Mesenteric fat pad (tissue), 1 donor: ENCODE data around the gene MICALL2. TPM values are rescaled to one million over a fixed set of nuclear protein-coding genes. Genes with fewer than 3 reads are reported as not detected.

Source experiments
- DNase-seq: peaks from one replicate; pipeline ENCODE4 v3.0.0-alpha.2; 2020; ENCODE audit warnings: low spot score
- total RNA-seq: library from RNA; stranded (reverse); fragmentation: NEBNext Ultra II Directional; extraction: Animal tissue kit (Norgen Biotek cat#: 25700); gene quantifications from one replicate; pipeline ENCODE4 v1.2.1, GENCODE V29; 2021
- donor health status: DM: yes; HTN: yes; CAD: no.

The MICALL2 gene
- total RNA-seq, 1 donor from 2014 or later = 28.2 TPM

DNA sequence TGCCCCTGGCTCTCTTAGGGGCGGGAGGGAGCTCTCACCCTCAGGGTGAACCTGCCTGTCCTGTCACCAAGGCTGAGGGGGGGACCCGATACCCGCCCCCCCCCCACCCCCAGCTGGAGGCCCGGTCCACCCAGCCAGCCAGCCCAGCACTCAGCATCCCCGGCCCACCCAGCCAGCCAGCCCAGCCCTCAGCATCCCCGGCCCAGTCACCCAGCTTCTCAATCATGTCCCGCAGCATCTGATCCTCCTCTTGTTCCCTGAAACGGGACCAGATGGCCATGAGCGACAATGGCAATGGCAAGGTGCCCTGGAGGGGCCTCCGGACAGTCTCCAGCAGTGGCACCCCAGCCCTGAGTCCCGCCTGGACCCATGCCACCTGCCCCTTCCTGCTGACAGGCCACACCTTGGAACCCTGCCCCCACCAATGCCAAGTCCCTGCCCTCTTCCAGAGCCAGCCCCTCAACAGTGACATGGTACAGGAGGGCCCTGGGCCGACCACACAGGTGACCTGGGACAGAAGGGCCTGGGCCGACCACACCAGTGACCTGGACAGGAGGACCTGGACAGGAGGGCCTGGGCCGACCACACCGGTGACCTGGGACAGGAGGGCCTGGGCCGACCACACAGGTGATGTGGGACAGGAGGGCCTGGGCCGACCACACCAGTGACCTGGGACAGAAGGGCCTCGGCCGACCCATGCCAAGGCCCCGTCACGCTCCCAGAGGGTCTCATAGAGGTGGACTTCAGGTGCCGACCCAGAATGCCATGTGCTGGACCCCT, 24.2 kb downstream of the MICALL2 start:
- no peak for DNase-seq

DNA sequence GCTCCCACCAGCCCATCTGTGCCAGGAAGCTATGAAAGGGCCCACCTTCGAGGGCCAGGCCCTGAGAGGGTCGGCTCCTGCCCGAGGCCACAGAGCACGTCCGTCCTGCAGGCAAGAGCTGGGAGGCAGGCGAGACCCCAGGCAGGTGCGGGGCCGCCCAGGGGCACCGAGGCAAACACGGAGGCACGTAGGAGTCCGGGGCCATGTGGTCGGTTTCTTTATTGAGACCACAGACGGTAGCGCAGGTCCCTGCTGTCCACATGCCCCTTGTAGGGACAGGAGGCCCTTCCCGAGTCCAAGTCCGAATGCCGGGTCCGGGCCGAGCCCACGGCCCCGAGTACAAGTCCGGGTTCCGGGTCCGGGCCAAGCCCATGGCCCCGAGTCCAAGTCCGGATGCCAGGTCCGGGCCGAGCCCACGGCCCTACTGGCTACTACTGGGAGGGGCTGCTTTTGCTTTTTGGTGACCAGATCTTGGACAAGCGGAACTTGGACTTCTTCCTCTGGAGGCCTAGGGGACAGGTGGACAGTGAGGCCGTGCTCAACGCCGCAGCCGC, 25.0 kb downstream of the MICALL2 start:
- no peak for DNase-seq

DNA sequence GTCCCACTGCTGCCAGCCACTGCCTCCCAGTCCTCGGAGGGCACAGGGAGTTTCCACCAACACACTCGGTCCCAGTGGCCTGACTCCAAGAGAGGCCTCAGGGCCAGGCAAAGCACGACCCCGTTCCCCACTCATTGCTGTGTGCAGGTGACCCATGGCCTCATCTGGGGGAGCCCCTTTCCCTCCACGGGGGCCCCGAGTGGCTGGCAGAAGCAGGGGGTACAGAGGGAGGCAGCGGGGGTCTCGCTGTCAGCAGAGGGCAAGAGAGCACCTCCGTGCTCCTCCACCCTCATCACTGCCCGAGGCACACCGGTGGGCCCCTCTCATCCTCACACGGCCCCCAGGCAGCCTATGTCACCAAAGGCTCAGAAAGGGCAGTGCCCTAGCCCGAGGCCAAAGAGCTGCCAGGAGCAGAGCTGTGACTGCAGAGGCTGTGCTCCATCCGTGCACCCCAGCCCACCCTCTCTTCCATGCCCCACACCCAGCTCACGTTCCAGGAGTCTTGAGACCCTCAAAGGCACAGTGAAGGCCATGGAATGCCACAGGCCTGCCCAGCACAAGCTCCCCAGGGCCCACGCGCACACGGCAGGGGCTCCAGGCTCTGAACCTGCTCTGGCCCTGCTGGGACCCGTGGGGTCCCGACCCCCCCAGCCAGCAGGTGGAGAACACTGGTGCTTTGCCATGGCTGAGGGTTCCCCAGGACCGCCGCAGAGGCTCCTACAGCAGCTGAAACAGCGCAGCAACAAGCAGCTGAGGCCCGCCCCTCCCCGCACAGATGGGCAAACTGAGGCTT, 25.9 kb downstream of the MICALL2 start:
- DNase-seq = no peak

DNA sequence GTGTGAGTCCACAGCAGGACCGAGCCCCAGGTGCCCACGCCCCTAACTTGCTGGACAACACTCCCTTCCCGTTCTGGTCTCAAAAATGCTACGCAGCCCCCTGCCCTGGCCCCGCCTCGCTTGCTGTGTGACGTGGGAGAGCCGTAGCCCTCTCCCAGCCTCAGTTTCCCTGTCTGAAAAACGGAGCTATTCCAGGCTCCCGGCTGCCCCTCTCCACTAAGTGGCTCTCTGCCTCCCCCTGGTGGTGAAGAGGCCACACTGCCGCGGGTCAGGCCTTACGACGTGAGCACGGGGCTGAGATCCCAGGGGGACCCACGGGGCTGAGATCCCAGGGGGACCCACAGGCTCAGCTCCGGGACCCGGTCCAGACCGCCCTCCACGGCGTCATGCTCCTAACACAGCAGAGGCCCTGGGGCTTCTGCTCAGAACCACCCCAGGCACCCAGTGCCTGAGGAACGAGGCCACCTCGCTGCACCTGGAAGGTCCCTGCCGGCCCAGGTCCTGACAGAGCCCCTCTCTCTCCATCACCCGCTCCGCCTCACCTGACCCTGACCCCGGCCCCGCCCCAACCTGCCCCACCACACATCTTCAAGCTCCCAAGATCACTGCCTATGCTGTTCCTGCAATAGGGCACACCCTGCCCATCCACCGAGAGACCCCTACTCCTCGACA, 26.7 kb downstream of the MICALL2 start:
- no peak for DNase-seq

DNA sequence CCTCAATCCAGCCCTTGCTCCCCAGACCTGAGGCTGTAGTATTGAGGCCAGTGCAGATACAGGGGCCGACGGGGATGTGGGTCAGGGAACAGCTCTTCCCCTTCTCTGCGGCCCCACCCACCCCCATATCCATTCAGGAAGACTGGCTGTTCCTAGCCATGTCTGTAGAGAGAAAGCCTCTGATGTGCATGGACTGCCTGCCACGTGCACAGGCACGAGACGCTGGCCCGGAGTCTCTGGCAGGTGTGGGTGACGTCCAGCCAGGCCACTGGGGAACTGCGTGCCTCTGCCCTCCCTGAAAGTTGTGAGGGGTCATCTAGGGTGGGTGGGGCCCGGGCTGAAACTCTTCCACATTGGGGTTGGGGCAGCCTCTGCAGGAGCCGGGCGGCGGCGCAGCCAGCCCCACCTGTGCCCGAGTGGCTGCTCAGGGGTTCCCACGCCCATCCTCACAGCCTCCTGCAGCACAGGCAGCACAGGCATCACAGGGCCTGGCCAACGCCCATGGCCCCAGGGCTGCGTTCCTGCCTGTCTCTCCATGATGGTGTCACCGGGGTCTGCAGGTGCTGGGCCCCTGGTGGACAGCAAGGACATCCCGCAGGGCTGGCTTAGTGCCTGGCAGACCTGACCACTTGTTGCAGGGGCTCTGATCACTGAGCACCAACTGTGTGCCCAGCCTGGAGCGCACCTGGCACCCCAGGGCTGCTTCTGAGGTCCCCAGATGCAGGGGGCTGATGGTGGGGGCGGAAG, 27.5 kb downstream of the MICALL2 start:
- no peak for DNase-seq

DNA sequence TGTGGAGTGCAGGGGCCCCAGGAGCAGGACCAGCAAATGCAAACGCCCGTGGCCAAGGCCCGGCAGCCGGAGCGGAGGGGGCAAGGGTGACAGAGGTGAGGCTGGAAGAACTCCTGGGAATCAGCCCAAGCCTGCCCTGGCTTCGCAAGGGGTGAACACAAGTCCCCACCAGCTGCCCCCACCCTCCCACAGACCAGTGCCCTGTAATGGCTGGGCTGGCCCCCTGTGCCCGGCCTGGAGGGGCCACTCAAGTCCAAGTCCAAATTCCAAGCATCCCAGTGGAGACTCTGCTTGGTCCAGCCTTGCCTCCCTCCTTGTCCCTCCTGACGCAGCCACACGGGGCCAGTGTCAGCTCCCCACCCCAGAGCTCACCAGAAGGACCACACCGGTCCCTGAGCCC, 28.0 kb downstream of the MICALL2 start:
- DNase-seq = no peak

DNA sequence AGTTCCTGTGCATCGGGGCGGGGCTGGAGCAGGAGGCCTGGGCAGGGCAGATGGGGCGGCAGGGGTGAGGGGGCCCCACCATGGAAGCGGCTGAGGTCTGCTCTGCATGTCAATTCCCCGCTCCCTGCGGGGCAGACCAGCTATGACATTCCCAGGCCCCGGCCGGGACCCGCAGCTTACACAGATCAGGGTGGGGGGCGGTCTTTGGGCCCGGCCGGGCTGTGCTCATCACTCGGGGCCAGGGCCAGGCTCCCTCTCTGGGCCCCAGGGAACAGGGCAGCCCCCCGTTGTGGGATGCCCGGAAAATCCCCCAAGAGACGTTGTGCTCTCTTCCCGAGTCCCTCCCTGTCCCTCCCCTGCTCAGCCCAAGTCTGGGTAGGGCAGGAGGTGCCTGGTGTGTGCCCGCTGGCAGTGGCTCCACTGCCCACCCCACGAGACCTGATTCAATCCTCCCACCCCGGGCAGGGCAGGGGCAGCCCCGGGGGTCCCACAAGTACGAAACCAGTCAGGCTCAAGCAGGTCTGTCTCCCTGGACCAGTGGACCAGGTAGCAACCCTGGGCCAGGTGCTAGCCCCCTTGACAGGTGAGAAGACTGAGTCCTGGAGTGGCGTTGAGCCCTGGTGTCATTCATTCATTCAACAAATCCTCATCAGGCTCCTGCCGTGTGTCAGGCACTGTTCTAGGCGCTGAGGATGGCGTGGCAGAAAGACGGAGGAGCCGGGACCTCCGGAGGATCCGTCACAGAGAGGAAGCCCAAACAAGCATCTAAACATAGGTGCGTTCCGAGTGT, 29.0 kb downstream of the MICALL2 start:
- DNase-seq = no peak

DNA sequence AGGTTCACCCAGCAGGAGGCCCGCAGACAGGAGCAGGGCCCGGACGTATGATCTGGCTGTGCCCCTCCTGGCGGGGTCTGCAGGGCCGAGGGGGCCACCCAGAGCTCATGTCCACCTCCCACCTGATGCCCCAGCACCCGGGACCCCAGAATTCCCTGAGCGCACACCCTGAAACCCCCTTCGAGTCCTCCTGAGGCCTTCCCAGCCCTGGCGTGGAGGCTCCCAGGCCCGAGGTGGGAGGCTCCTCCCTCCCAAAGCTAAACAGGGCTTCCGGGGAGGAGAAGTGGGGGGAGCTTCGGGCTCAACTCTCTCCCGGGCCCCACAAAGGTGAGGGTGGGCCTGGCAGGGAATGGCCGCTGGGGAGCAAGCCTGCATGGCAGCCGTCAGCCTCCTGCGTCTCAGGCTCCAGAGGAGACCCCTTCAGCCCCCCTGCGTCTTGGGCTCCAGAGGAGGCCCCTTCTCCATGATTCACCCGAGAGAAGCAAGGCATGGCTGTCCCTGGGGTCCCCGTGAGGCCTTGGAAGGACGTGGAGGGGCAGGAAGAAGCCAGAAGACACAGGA, 30.2 kb downstream of the MICALL2 start:
- no peak for DNase-seq

DNA sequence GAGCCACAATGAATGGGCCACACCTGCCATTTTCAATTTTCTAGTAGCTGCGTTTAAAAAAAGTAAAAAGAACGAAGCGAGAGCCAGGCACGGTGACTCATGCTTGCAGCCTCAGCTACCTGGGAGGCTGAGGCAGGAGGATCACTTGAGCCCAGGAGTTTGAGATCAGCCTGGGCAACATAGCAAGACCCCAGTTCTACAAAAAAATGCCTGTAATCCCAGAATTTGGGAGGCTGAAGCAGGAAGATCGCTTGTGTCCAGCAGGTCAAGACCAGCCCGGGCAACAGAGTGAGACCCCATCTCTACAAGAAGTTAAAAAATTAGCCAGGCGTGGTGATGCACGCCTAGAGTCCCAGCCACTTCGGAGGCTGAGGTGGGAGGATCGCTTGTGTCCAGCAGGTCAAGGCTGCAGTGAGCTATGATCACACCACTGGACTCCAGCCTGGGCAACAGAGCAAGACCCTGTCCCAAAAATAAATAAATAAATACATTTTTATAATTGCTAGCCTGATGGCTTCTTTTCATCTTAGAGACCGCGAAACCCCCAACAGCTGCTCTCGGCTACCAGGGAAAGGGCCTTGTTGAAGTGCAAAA, 32.1 kb downstream of the MICALL2 start:
- no peak for DNase-seq

DNA sequence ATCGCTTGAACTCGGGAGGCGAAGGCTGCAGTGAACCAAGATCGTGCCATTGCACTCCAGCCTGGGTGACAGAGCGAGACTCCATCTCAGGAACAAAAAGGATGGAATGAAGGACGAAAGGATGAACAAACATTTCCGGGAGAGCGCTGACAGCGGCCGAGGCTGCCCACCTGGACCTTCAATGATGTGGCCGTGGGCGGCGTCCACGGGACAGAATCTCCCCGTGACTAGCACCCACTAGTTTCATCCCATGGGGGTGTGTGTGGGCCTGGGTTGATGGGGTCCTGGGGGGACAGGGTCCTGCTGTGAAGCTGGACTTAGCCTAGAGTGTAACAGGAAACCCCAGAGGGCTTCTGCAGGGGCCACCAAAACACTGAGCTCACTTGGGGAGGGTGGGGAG, 32.8 kb downstream of the MICALL2 start:
- DNase-seq = no peak

DNA sequence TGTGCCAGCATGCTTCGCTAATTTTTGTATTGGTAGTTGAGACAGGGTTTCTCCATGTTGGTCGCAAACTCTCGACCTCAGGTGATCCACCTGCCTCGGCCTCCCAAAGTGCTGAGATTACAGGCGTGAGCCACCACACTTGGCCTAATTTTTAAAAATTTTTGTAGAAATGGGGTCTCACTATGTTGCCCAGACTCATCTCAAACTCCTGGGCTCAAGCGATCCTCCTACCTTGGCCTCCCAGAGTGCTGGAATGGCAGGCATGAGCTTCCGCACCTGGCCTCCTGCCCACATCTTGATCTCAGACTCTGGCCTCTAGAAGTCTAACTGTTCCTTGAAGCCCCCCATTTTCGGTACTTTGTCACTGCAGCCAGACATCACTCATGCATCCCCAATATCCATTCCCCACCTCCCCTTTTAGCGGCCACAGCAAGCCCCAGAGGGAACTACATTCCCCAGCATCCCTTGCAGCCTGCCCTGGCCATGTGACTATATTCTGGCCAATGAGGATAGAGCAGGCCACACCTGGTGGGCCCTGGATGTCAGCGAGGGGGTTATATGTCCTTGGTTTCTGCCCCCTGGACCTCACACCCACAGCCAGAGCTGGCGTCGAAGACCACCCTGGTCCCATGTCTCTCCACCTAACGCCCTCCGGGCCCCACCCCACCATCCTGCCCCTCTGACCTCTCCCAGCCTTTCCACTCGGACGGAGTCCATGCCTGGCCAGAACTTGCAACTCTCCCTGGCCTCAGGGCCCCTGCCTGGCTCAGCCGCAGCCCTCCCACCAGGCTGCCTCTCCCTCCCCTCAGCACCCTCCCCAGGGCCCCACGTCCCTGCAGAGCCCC, 33.8 kb downstream of the MICALL2 start:
- DNase-seq = no peak

DNA sequence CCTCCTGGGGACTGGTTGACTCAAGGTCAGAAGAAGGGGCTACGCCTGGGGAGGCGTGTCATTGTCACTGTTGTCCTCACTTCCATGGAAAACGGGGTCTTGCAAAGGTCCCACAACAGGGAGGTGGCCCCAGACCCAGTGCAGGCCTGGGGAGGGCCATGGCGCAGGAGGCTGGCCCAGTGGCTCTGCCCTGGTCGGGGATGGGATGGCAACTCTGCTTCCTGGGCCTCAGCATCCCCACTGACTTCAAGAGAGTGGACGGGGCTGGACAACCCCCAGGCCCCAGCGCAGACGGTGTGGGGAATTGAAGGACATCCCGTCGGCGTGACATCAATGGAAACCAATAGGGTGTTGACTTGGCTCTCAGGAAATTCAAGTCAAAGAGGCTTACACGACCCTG, 35.2 kb downstream of the MICALL2 start:
- no peak for DNase-seq

DNA sequence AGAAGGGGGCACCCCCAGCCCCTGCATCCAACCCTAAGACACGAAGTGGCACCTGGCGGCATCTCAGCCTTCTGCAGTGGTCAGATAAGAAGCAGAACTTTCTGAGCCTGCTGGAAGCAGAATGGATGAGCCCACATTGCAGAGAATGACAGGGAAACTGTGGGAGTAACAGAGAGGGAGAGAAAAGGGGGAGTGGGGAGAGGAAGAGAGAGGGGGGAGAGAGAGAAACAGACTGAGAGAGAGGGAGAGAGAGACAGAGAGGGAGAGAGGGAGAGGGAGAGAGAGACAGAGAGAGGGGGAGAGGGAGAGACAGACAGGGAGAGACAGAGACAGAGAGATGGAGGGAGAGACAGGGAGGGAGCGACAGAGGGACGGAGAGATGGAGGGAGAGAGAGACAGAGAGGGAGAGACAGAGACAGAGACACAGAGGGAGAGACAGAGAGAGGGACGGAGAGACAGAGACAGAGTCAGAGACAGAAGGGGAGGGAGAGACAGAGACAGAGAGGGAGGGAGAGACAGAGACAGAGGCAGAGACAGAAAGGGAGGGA, 35.9 kb downstream of the MICALL2 start:
- DNase-seq = no peak

DNA sequence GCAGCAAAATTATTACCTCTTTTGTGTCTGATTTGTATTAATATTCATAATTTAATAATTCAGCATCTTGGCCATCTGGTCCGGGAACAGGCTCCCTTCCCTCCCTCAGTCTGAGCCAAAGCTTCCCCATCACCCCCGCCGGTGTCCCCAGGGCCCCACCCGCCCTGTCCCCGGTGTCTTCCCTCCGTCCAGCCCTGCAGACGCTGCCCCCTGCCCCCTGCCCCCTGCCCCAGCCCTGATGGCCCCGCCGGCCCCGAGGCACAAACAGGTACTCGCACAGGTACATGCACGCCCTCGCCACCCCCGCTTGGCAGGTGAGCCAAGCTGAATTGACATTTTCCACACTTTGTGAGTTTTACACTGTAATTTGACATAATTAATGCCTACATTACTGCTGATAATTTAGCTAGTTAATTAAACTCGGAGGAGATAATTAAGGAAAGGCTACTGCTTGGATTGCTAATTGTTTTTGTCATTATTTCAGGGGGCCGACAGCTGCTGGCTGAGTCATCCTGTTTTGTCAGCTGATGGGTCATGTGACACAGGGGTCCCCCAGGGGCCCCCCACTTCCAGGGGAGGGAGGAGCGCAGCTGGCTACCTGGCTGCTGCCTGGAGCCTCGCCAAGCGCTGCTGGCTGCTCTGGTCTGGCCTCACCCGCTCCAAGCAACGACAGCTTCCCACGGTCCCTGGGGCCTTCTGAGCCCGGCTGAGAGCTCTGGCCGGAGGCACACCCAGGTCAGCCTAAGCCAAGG, 36.6 kb downstream of the MICALL2 start:
- DNase-seq = no peak

DNA sequence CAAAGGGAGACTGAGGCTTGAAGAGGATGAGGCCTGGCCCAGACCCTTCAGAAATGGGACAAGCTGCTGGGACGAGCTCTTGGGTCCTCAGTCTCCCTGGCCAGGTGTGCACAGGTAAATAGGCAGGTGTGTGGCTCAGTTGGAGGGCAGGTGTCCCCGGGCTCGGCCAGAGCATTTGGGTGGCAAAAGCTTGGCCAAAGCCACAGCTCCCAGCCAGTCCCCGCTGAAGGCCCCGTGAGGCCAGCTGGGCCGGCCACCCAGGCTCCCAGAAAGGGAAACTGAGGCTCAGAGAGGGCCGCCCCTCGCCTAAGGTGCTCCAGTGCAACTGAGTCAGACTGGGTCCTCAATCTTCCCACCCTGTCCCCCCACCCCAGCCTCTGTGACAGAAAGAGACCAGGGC, 37.3 kb downstream of the MICALL2 start:
- DNase-seq = no peak

DNA sequence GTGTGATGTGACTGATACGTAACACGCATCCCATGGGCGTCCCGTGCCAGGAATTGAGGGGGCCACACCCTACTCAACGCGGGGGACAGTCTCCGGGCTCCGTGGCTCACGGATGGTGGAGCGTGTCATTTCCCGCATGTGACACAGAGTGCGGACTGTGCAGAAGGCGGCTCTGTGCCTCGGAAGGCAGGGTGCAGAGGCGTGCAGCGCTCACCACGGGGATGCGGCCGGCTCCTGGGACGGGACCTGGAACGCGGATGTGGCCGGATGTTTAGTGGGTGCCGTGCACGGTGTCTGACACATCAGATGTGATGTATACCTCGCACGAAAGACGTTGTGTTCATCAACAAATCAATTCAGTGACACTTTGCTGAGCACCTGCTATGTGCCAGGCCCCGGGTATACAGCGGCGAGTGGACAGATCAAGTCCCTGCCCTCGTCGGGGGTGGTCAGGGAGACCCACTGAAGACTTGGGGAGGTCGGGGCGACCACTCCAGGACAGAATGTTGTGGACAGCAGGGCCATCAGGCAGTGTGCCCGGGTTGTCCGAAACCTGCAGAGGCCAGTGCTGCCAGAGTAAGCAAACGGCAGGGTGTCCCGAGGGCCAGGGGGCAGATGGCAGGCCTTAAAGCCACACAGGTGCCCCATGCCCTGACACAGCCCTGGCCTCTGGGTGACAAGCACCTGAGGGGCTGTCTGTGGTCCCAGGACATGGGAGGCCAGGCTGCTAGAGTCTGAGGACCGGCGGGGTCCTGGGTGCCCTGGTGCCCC, 38.1 kb downstream of the MICALL2 start:
- DNase-seq = no peak

DNA sequence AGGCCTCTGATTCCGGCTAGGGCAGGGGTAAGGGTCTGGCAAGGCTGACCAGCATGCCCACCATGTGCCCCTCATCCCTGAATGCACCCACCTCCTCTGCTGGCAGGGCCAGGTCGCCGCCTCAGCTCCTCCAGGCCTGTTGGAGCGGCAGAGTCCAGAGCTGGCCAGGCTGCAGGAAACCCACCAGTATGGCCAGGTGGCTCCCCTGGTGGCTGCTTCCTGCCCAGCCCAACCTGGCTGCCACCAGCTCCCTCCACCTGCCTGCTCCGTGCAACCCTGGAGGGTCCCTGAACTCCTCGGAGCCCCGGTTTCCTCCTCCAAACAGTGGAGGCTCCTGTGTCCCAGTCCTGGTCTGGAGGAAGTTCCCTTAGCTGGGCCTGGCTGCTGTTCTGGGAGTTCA, 39.6 kb downstream of the MICALL2 start:
- no peak for DNase-seq
